22Rv1 (cell line): ENCODE results near the gene ZSWIM9.

Experiments used
- ZFX ChIP-seq: fragments of 450-650 bp; IDR thresholded peaks from 2 replicates; pipeline ENCODE4 v1.6.1; 2017; ENCODE audit warnings: antibody characterized with exemption, borderline replicate concordance
- TF ChIP-seq, protein P1 (sequence below): fragments of 450-650 bp; IDR thresholded peaks from 2 replicates; pipeline ENCODE4 v1.5.1; 2017; ENCODE audit warnings: mild to moderate bottlenecking

DNA sequence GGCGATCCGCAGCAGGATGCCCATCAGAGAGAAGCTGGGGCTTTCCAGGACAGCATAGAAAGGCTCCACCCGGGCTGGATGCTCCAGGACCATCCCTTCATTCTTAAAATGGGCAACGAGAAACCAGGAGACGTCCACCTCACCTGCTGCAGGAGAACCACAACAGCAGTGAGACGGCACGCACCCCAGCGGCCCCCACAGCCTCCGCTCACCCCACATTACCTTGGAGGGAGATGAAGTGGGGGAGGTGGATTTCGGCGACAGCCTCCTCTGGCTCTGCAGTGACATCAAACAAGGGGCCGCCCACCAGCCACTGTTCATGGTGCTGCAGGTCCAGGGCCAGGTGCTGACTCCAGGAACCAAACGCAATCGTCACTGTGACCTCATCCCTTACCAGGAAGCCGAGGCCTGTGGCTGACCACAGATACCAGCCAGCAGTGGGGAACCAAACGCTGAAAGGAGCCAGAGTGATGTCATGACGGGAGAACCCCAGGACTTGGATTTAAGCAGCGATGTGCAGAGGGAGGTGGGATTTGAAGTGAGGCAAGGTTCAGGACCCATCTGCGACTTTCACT lies 60.2 kb downstream of the ZSWIM9 start:
- TF ChIP-seq, protein P1, sequence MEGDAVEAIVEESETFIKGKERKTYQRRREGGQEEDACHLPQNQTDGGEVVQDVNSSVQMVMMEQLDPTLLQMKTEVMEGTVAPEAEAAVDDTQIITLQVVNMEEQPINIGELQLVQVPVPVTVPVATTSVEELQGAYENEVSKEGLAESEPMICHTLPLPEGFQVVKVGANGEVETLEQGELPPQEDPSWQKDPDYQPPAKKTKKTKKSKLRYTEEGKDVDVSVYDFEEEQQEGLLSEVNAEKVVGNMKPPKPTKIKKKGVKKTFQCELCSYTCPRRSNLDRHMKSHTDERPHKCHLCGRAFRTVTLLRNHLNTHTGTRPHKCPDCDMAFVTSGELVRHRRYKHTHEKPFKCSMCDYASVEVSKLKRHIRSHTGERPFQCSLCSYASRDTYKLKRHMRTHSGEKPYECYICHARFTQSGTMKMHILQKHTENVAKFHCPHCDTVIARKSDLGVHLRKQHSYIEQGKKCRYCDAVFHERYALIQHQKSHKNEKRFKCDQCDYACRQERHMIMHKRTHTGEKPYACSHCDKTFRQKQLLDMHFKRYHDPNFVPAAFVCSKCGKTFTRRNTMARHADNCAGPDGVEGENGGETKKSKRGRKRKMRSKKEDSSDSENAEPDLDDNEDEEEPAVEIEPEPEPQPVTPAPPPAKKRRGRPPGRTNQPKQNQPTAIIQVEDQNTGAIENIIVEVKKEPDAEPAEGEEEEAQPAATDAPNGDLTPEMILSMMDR = no peak
- TF ChIP-seq ZFX = no peak
